OCI-LY3 (cell line): ENCODE results near the gene CELF1.

Experiments used
- CTCF ChIP-seq: fragments of 200-600, 300-600 bp; sonication (generic); IDR thresholded peaks from 2 replicates; pipeline ENCODE4 v1.5.1; 2014; ENCODE audit warnings: antibody characterized with exemption, low read length, low read depth
- EZH2phosphoT487 ChIP-seq: fragments of 200-600 bp; shearing (Covaris generic); IDR thresholded peaks from 2 replicates; pipeline ENCODE4 v1.6.1; 2018; ENCODE audit warnings: antibody characterized with exemption, mixed run types, low read depth

- no peak for TF ChIP-seq CTCF
- TF ChIP-seq EZH2phosphoT487: no peak
Observed at GRCh38 chr11:47589584-47589976, 36.6 kb upstream of the CELF1 start.
